ENCODE results near the gene C1orf74.

DNA sequence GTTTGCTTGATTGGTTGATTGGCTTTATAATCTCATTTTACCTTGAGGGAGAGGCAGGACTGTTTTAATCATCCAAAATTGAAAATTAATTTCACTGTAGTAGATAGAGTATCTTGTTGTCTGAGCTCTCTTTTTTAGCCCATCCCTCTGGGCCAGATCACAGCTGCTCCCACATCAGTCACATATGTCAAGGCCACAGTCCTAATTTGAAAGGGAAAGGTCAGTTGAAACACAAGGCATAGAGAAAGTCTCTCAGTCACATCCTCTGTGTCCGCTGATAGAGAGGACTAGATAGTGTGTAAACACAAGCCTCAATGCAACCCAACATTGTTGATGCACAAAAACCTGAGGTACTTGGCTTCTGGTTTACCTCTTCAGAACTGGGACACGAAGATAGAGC is 6.8 kb downstream of the C1orf74 start:
- TF ChIP-seq, protein P1, sequence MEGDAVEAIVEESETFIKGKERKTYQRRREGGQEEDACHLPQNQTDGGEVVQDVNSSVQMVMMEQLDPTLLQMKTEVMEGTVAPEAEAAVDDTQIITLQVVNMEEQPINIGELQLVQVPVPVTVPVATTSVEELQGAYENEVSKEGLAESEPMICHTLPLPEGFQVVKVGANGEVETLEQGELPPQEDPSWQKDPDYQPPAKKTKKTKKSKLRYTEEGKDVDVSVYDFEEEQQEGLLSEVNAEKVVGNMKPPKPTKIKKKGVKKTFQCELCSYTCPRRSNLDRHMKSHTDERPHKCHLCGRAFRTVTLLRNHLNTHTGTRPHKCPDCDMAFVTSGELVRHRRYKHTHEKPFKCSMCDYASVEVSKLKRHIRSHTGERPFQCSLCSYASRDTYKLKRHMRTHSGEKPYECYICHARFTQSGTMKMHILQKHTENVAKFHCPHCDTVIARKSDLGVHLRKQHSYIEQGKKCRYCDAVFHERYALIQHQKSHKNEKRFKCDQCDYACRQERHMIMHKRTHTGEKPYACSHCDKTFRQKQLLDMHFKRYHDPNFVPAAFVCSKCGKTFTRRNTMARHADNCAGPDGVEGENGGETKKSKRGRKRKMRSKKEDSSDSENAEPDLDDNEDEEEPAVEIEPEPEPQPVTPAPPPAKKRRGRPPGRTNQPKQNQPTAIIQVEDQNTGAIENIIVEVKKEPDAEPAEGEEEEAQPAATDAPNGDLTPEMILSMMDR (conservative IDR thresholded peaks at IDR 0.05; ENCODE audit: low read depth, low read length) = no peak
- TF ChIP-seq EZH2 (IDR thresholded peaks at IDR 0.05; ENCODE audit: low read length, unreplicated experiment) = no peak

All from PC-3 (cell line).